Right renal cortex interstitium (tissue), 3 donors: ENCODE measurements around the gene RFX2. TPM values are rescaled to one million over a fixed set of nuclear protein-coding genes. Genes with fewer than 3 reads are reported as not detected.

Source experiments
- polyA plus RNA-seq, 3 donors: library from polyadenylated mRNA; unstranded; fragments of 120-200 nt; gene quantifications; one replicate each; pipeline ENCODE4 v1.2.1, GENCODE V29; 2013; ENCODE audit not compliant: insufficient read length in 3 of 3

The RFX2 gene
- polyA plus RNA-seq, 3 donors = 5.8 to 7.8 (median 7.1) TPM

Other genes with a start within 250 kb of the RFX2 start
- under 1 TPM in 2 of 3 donors, not detected in 1; 0.11 to 0.17 TPM for gene FUT5, start 240.0 kb downstream of the RFX2 start, polyA plus RNA-seq
- 100 to 1,000 TPM; 123 to 160 (median 138) TPM for gene NDUFA11, start 206.7 kb downstream of the RFX2 start, polyA plus RNA-seq
- 1 to 10 TPM; 4.4 to 4.7 (median 4.5) TPM for gene VMAC, start 205.6 kb downstream of the RFX2 start, polyA plus RNA-seq
- gene CAPS, start 196.2 kb downstream of the RFX2 start, polyA plus RNA-seq = 10 to 100 TPM; 15.6 to 28.0 (median 23.4) TPM
- gene RANBP3, start 132.4 kb downstream of the RFX2 start, polyA plus RNA-seq = 10 to 100 TPM; 54.4 to 66.9 (median 63.4) TPM
- 1 to 10 TPM in 1 of 3 donors, under 1 TPM in 2; 0.74 to 1.3 (median 0.78) TPM for gene ACSBG2, start 25.2 kb upstream of the RFX2 start, polyA plus RNA-seq
- 10 to 100 TPM; 67.2 to 76.0 (median 72.6) TPM for gene MLLT1, start 169.5 kb upstream of the RFX2 start, polyA plus RNA-seq
- gene ACER1, start 223.1 kb upstream of the RFX2 start, polyA plus RNA-seq = under 1 TPM in 2 of 3 donors, not detected in 1; 0.08 to 0.11 TPM